ENCODE measurements around the gene ZSCAN9.

The ZSCAN9 gene

DNA sequence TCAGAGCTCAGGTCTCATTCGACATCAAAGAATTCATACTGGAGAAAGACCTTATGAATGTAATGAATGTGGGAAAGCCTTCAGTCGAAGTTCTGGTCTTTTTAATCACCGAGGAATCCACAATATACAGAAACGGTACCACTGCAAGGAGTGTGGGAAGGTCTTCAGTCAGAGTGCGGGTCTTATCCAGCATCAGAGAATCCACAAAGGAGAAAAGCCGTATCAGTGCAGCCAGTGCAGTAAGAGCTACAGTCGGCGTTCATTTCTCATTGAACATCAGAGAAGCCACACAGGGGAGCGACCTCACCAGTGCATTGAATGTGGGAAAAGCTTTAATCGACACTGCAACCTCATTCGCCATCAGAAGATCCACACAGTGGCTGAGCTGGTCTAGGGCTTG, 7.7 kb downstream of the ZSCAN9 start:
- no peaks in the 10 kb centered on the region for H3K9me3 ChIP-seq (ENCODE audit: control insufficient read depth, insufficient read depth, low read length)
- H3K4me2 ChIP-seq (ENCODE audit: low read length) = no peak overlapping the region
- no peaks in the 10 kb centered on the region for H3F3A ChIP-seq (ENCODE audit: control insufficient read depth, insufficient read depth)
- no peaks in the 10 kb centered on the region for H3K27me3 ChIP-seq (ENCODE audit: control insufficient read depth, low read length)
- H3K36me3 ChIP-seq (ENCODE audit: control insufficient read depth, low read length) = peaks cover 18% of the 10 kb centered on the region
- TF ChIP-seq EZH2phosphoT487 (IDR thresholded peaks at IDR 0.05; ENCODE audit: borderline replicate concordance, low read length) = no peak
- H3K4me1 ChIP-seq (ENCODE audit: control insufficient read depth, low read length) = no peaks in the 10 kb centered on the region
- H3K4me3 ChIP-seq (ENCODE audit: low read length) = no peak overlapping the region
- H3K27ac ChIP-seq (ENCODE audit: low read depth, low read length) = no peak overlapping the region
- no peaks in the 10 kb centered on the region for H3K9me2 ChIP-seq (replicated peaks; ENCODE audit: control insufficient read depth, low read length)
- no peaks in the 10 kb centered on the region for H3K79me2 ChIP-seq (ENCODE audit: control insufficient read depth, low read length)
- no peaks in the 10 kb centered on the region for H4K20me1 ChIP-seq (ENCODE audit: control insufficient read depth, insufficient read depth, low read depth, low read length)

DNA sequence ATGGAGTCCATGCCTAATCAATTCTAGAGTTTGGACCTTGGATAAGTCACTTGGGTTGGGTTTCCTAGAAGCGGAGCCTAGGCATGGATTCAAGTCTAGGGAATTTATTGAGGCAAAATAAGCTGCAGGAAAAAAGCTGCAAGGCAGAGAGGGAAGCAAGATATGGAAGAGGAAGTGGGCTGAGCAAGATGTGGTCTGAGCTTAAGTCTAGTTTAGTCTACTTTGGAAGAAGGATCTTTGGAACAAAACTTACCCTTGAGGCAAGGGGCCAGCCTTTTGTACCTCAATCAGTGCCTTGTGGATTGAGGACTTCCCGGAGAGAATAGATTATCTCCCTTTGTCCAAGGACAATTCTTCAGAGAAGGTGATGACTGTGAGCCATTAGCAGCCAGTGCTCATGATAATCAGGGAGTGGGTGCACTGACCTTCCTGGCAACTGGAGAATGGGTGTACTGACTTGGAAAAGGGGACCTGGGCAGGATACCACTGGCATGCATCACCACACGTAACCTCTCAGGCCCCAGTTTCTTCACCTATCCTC, 10.9 kb downstream of the ZSCAN9 start:
- no peaks in the 10 kb centered on the region for H3K4me1 ChIP-seq (ENCODE audit: control insufficient read depth, low read length)
- no peaks in the 10 kb centered on the region for H3F3A ChIP-seq (ENCODE audit: control insufficient read depth, insufficient read depth)
- no peaks in the 10 kb centered on the region for H3K27me3 ChIP-seq (ENCODE audit: control insufficient read depth, low read length)
- H3K27ac ChIP-seq (ENCODE audit: low read depth, low read length) = no peak overlapping the region
- no peaks in the 10 kb centered on the region for H4K20me1 ChIP-seq (ENCODE audit: control insufficient read depth, insufficient read depth, low read depth, low read length)
- H3K4me3 ChIP-seq (ENCODE audit: low read length) = no peak overlapping the region
- no peaks in the 10 kb centered on the region for H3K9me2 ChIP-seq (replicated peaks; ENCODE audit: control insufficient read depth, low read length)
- no peaks in the 10 kb centered on the region for H3K79me2 ChIP-seq (ENCODE audit: control insufficient read depth, low read length)
- H3K36me3 ChIP-seq (ENCODE audit: control insufficient read depth, low read length) = no peaks in the 10 kb centered on the region
- H3K4me2 ChIP-seq (ENCODE audit: low read length) = no peak overlapping the region
- no peaks in the 10 kb centered on the region for H3K9me3 ChIP-seq (ENCODE audit: control insufficient read depth, insufficient read depth, low read length)
- TF ChIP-seq, protein P1, sequence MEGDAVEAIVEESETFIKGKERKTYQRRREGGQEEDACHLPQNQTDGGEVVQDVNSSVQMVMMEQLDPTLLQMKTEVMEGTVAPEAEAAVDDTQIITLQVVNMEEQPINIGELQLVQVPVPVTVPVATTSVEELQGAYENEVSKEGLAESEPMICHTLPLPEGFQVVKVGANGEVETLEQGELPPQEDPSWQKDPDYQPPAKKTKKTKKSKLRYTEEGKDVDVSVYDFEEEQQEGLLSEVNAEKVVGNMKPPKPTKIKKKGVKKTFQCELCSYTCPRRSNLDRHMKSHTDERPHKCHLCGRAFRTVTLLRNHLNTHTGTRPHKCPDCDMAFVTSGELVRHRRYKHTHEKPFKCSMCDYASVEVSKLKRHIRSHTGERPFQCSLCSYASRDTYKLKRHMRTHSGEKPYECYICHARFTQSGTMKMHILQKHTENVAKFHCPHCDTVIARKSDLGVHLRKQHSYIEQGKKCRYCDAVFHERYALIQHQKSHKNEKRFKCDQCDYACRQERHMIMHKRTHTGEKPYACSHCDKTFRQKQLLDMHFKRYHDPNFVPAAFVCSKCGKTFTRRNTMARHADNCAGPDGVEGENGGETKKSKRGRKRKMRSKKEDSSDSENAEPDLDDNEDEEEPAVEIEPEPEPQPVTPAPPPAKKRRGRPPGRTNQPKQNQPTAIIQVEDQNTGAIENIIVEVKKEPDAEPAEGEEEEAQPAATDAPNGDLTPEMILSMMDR (IDR thresholded peaks at IDR 0.05; ENCODE audit: low read depth, low read length, poor library complexity, severe bottlenecking) = no peak
- TF ChIP-seq EZH2phosphoT487 (IDR thresholded peaks at IDR 0.05; ENCODE audit: borderline replicate concordance, low read length) = no peak

DNA sequence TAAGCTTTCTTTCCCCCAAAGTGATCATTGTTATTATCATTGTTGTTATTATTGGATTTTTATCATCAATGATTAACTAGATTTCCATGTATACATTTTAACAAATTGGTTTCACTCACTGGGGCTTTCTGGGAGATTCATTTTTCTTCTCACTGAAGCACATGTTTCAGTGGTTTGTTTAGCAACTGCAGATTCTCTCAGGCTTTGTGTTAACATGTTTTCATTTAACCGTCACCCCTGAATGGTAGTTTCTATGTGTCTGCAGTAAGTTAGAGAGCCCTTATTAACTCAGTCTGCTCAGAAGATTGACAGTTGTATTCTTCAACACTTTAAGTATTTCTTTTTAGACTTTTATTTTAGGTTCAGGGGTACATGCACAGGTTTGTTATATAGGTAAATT, 14.6 kb downstream of the ZSCAN9 start:
- 0 out of 2 replicates have a peak, but pooled peaks cover 8% of the 10 kb centered on the region for H3F3A ChIP-seq (ENCODE audit: control insufficient read depth, insufficient read depth)
- no peaks in the 10 kb centered on the region for H3K79me2 ChIP-seq (ENCODE audit: control insufficient read depth, low read length)
- H3K36me3 ChIP-seq (ENCODE audit: control insufficient read depth, low read length) = peaks cover 7% of the 10 kb centered on the region
- H3K27ac ChIP-seq (ENCODE audit: low read depth, low read length) = no peak overlapping the region
- no peaks in the 10 kb centered on the region for H3K9me2 ChIP-seq (replicated peaks; ENCODE audit: control insufficient read depth, low read length)
- no peaks in the 10 kb centered on the region for H4K20me1 ChIP-seq (ENCODE audit: control insufficient read depth, insufficient read depth, low read depth, low read length)
- H3K9me3 ChIP-seq (ENCODE audit: control insufficient read depth, insufficient read depth, low read length) = no peaks in the 10 kb centered on the region
- no peak overlapping the region for H3K4me2 ChIP-seq (ENCODE audit: low read length)
- H3K27me3 ChIP-seq (ENCODE audit: control insufficient read depth, low read length) = no peaks in the 10 kb centered on the region
- H3K4me3 ChIP-seq (ENCODE audit: low read length) = no peak overlapping the region
- H3K4me1 ChIP-seq (ENCODE audit: control insufficient read depth, low read length) = no peaks in the 10 kb centered on the region
- TF ChIP-seq EZH2phosphoT487 (IDR thresholded peaks at IDR 0.05; ENCODE audit: borderline replicate concordance, low read length) = no peak
- TF ChIP-seq, protein P1 (IDR thresholded peaks at IDR 0.05; ENCODE audit: low read depth, low read length, poor library complexity, severe bottlenecking) = no peak

DNA sequence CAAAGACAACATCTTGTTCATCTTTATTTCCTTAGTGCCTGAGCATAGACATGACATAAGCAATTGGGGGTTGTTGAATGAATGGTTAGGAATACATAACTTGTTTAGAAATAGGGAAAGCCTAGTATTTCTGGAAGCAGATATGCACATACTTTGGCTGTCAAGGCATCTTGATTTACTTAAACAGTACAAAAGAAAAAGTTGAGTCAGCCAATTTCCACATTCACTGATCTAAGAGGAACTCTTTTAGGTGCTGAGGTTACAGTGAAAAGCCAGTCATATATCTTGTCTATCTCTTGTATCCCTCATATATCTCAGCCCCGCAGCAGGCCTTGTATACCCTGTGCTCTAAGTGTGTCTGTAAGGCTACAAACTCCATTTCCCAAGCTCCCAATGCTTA, 15.4 kb downstream of the ZSCAN9 start:
- no peak overlapping the region for H3K4me2 ChIP-seq (ENCODE audit: low read length)
- no peak overlapping the region for H3K4me3 ChIP-seq (ENCODE audit: low read length)
- H3F3A ChIP-seq (ENCODE audit: control insufficient read depth, insufficient read depth) = 0 out of 2 replicates have a peak, but pooled peaks cover 8% of the 10 kb centered on the region
- no peaks in the 10 kb centered on the region for H3K27me3 ChIP-seq (ENCODE audit: control insufficient read depth, low read length)
- peaks cover 15% of the 10 kb centered on the region for H3K36me3 ChIP-seq (ENCODE audit: control insufficient read depth, low read length)
- no peaks in the 10 kb centered on the region for H3K9me2 ChIP-seq (replicated peaks; ENCODE audit: control insufficient read depth, low read length)
- TF ChIP-seq EZH2phosphoT487 (IDR thresholded peaks at IDR 0.05; ENCODE audit: borderline replicate concordance, low read length) = no peak
- TF ChIP-seq, protein P1 (IDR thresholded peaks at IDR 0.05; ENCODE audit: low read depth, low read length, poor library complexity, severe bottlenecking) = no peak
- H4K20me1 ChIP-seq (ENCODE audit: control insufficient read depth, insufficient read depth, low read depth, low read length) = no peaks in the 10 kb centered on the region
- H3K9me3 ChIP-seq (ENCODE audit: control insufficient read depth, insufficient read depth, low read length) = no peaks in the 10 kb centered on the region
- H3K79me2 ChIP-seq (ENCODE audit: control insufficient read depth, low read length) = no peaks in the 10 kb centered on the region
- no peaks in the 10 kb centered on the region for H3K4me1 ChIP-seq (ENCODE audit: control insufficient read depth, low read length)
- no peak overlapping the region for H3K27ac ChIP-seq (ENCODE audit: low read depth, low read length)
